Measurements from ENCODE around the gene PDIA5.

Gene PDIA5

DNA sequence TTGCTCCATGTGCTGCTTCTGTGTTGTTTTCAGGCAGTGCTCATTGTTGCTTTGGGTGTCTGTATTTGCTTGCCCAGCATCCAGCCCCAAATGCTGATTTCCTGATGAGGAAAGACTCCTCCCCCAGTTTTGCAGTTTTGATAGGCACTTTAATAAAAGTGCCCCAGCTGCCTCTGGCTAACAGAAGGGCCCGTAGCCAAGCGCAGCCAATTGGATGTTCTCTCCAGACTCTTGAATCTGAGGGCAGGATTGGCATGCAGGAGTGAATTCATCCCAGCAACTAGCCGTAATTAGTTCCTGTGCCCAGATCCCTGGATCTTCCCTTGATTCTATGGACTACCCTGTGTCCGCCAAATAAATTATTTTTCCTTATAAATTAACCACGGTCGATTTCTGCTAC is 24.4 kb upstream of the PDIA5 start:
- no peaks in the 10 kb centered on the region for H3K27me3 ChIP-seq (ENCODE audit: insufficient read depth, insufficient read length)
- TF ChIP-seq YY1 (IDR thresholded peaks at IDR 0.05; ENCODE audit: insufficient read depth, insufficient read length) (no peak), SUZ12 (IDR thresholded peaks at IDR 0.05; ENCODE audit: extremely low read depth, insufficient read depth, insufficient read length) (no peak), ZNF274 (IDR thresholded peaks at IDR 0.05; ENCODE audit: low read depth, low read length) (no peak)
- no peaks in the 10 kb centered on the region for H3K9me3 ChIP-seq (ENCODE audit: insufficient read depth, low read length)
- H3K4me1 ChIP-seq (ENCODE audit: insufficient read depth, insufficient read length): peaks cover 2% of the 10 kb centered on the region
- H3K36me3 ChIP-seq (ENCODE audit: insufficient read depth, insufficient read length, low read length): no peaks in the 10 kb centered on the region
- no peak for DNase-seq (ENCODE audit: low read depth, low spot score)
- H3K9ac ChIP-seq (ENCODE audit: insufficient read length, low read depth): no peak overlapping the region
- H3K4me3 ChIP-seq (ENCODE audit: insufficient read length, low read depth): no peak overlapping the region

DNA sequence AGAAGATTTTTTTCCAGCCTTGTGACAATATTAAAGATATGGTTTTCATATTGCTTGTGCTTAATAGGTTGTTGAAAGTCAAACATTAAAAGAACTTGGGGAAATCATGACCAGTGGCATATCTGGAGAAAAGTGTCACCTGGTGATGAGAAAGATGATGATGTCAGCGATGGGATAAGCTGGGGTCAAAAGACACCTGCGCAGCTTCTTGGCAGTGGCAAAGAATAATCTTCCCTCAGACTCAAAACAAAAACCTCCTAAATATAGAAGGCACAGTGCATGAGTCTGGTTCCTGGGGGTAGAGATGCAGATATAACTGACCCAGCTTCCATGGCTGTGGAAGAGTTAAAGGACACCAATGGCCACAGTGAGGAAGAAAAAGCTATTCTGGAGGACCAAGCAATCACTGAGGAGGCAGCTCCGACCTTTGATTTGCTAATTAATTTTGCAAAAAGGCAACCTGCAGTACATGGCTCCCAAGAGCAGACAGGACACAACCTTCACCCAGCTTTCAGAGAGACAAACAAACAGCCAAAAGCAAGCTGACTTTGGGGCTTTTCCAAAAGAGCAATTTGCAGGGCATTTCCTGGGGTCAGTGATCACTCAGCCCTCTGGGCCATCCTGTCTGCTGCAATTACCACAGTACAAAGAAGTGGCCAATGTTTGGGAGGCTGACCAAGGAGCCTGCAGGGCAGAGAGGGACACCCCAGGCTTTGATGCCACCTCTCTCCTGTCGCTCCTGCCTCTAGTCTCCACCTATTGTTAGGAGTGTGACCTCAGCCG is 21.7 kb upstream of the PDIA5 start:
- no peak for DNase-seq (ENCODE audit: low read depth, low spot score)
- TF ChIP-seq SUZ12 (IDR thresholded peaks at IDR 0.05; ENCODE audit: extremely low read depth, insufficient read depth, insufficient read length) (no peak), YY1 (IDR thresholded peaks at IDR 0.05; ENCODE audit: insufficient read depth, insufficient read length) (no peak), ZNF274 (IDR thresholded peaks at IDR 0.05; ENCODE audit: low read depth, low read length) (no peak)
- no peak overlapping the region for H3K4me3 ChIP-seq (ENCODE audit: insufficient read length, low read depth)
- no peaks in the 10 kb centered on the region for H3K27me3 ChIP-seq (ENCODE audit: insufficient read depth, insufficient read length)
- H3K9me3 ChIP-seq (ENCODE audit: insufficient read depth, low read length): no peaks in the 10 kb centered on the region
- H3K36me3 ChIP-seq (ENCODE audit: insufficient read depth, insufficient read length, low read length): no peaks in the 10 kb centered on the region
- H3K9ac ChIP-seq (ENCODE audit: insufficient read length, low read depth): no peak overlapping the region
- no peaks in the 10 kb centered on the region for H3K4me1 ChIP-seq (ENCODE audit: insufficient read depth, insufficient read length)

DNA sequence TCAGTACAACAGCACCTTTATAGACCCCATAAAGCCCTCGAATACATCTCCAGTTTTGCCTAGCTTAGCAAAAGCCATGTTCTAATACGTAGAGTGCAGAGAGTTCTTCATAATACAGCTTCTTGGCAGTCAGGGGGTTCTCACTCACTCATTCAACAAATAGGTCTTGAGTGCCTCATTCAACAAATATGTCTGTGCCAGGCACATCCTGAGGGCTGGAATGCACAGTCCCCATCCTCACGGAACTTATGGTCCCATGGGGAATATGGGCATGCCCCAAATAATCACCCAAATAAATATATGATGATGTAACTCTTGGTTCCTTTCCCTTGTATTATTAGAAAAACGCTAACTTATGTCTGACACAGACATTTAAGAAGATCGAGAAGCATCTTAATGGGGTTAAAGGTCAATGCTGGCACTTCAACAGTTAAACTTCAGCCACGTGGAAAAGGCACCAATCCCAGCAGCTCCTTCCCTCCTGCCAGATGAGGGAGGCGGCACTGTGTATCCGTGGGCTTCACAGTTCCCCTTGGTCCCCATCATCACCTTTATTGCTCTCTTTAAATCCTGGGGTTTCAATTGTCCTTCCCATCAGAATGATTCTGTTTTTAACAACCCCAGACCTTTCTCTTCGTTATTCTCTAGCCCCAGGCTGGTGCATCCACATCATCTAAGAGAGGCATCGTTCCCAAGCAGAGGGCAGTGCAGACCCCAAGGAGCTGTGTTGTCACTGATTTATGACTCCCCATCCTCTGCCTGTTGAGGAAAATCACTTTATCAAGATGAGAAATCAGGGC is 20.4 kb upstream of the PDIA5 start:
- H3K36me3 ChIP-seq (ENCODE audit: insufficient read depth, insufficient read length, low read length): no peaks in the 10 kb centered on the region
- TF ChIP-seq YY1 (IDR thresholded peaks at IDR 0.05; ENCODE audit: insufficient read depth, insufficient read length) (no peak), SUZ12 (IDR thresholded peaks at IDR 0.05; ENCODE audit: extremely low read depth, insufficient read depth, insufficient read length) (no peak), ZNF274 (IDR thresholded peaks at IDR 0.05; ENCODE audit: low read depth, low read length) (no peak)
- H3K27me3 ChIP-seq (ENCODE audit: insufficient read depth, insufficient read length): no peaks in the 10 kb centered on the region
- H3K9ac ChIP-seq (ENCODE audit: insufficient read length, low read depth): no peak overlapping the region
- H3K9me3 ChIP-seq (ENCODE audit: insufficient read depth, low read length): no peaks in the 10 kb centered on the region
- DNase-seq (ENCODE audit: low read depth, low spot score): no peak
- H3K4me3 ChIP-seq (ENCODE audit: insufficient read length, low read depth): no peak overlapping the region
- peaks cover 3% of the 10 kb centered on the region for H3K4me1 ChIP-seq (ENCODE audit: insufficient read depth, insufficient read length)

DNA sequence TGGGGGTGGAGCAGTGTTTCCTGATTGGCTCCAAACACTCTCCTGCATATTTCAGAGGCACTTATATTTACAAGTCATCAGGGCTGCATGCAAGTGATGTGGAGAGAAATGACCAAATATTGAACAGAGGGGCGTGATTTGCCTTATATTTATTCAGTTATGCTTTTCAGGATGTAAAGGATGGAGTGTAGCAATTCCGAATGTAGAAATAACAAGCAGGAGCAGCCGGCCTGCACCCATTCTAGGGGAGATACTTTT is 19.8 kb upstream of the PDIA5 start:
- Histone ChIP-seq H3K9ac (ENCODE audit: insufficient read length, low read depth) (no peak overlapping the region), H3K36me3 (ENCODE audit: insufficient read depth, insufficient read length, low read length) (no peaks in the 10 kb centered on the region), H3K27me3 (ENCODE audit: insufficient read depth, insufficient read length) (no peaks in the 10 kb centered on the region), H3K9me3 (ENCODE audit: insufficient read depth, low read length) (no peaks in the 10 kb centered on the region), H3K4me1 (ENCODE audit: insufficient read depth, insufficient read length) (peaks cover 3% of the 10 kb centered on the region), H3K4me3 (ENCODE audit: insufficient read length, low read depth) (no peak overlapping the region)
- TF ChIP-seq YY1 (IDR thresholded peaks at IDR 0.05; ENCODE audit: insufficient read depth, insufficient read length): no peak
- TF ChIP-seq ZNF274 (IDR thresholded peaks at IDR 0.05; ENCODE audit: low read depth, low read length): no peak
- TF ChIP-seq SUZ12 (IDR thresholded peaks at IDR 0.05; ENCODE audit: extremely low read depth, insufficient read depth, insufficient read length): no peak
- no peak for DNase-seq (ENCODE audit: low read depth, low spot score)

DNA sequence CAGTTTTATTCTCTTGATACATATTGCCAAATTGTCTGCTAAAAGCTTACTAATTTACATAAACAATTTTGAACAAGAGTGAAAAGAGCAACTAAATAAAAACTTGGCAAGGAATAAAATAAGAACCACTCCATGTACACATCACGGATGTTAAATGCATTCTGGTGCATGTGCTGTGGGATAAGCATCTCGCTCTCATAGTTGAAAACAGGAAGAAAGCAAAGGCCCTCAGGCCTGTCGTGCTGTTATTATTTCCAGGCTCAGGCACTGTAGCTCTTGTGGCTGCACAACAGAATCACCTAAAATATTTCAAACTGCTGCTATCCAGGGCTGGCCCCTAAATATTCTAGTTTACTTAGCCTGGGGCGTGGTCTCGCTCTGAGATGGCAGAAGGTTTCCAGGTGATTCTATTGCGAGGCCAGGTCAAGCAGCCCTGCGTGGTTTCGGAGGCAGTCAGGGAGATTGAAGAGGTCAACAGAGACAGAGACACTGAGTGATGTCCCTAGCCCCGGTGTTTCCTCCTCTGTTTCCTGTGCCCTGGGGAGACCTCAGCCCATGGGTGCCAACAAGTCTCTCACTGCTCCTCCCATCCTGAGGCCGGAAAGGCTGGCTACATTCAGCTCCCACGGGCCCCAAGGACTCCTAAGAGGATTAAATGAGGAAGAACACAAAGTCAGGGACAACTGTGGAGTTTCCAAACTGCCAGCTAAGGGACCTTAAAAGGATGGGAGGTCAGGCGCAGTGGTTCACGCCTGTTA is 18.2 kb upstream of the PDIA5 start:
- DNase-seq (ENCODE audit: low read depth, low spot score): no peak
- TF ChIP-seq SUZ12 (IDR thresholded peaks at IDR 0.05; ENCODE audit: extremely low read depth, insufficient read depth, insufficient read length) (no peak), YY1 (IDR thresholded peaks at IDR 0.05; ENCODE audit: insufficient read depth, insufficient read length) (no peak), ZNF274 (IDR thresholded peaks at IDR 0.05; ENCODE audit: low read depth, low read length) (no peak)
- no peak overlapping the region for H3K9ac ChIP-seq (ENCODE audit: insufficient read length, low read depth)

DNA sequence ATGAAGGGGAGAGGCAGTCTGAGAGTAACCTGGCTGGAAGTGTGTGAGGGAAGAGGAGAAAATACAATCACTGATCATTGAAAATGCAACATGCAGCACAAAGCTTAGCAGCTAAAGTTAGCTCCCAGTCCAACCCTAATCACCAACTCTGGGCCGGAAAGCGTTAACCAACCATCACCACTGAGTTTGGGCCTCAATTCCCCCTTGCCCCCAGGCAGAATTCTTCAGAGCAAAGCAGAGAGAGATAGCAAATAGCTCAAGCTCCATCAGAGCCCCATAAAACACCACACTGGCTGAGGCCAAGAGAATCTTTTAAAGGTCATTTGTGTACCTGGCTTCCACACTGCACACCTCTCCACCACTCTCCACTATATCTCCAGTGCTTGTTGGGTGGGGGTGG is 16.2 kb upstream of the PDIA5 start:
- Histone ChIP-seq H3K4me3 (ENCODE audit: insufficient read length, low read depth) (no peak overlapping the region), H3K9ac (ENCODE audit: insufficient read length, low read depth) (no peak overlapping the region), H3K9me3 (ENCODE audit: insufficient read depth, low read length) (no peaks in the 10 kb centered on the region), H3K27me3 (ENCODE audit: insufficient read depth, insufficient read length) (no peaks in the 10 kb centered on the region), H3K36me3 (ENCODE audit: insufficient read depth, insufficient read length, low read length) (no peaks in the 10 kb centered on the region), H3K4me1 (ENCODE audit: insufficient read depth, insufficient read length) (peaks cover 3% of the 10 kb centered on the region)
- no peak for TF ChIP-seq SUZ12 (IDR thresholded peaks at IDR 0.05; ENCODE audit: extremely low read depth, insufficient read depth, insufficient read length)
- TF ChIP-seq ZNF274 (IDR thresholded peaks at IDR 0.05; ENCODE audit: low read depth, low read length): no peak
- DNase-seq (ENCODE audit: low read depth, low spot score): no peak

More for the DNA sequence above, 18.2 kb upstream of the PDIA5 start:
- H3K4me3 ChIP-seq (ENCODE audit: insufficient read length, low read depth): no peak overlapping the region
- no peaks in the 10 kb centered on the region for H3K36me3 ChIP-seq (ENCODE audit: insufficient read depth, insufficient read length, low read length)
- H3K4me1 ChIP-seq (ENCODE audit: insufficient read depth, insufficient read length): peaks cover 3% of the 10 kb centered on the region
- no peaks in the 10 kb centered on the region for H3K27me3 ChIP-seq (ENCODE audit: insufficient read depth, insufficient read length)
- no peaks in the 10 kb centered on the region for H3K9me3 ChIP-seq (ENCODE audit: insufficient read depth, low read length)

DNA sequence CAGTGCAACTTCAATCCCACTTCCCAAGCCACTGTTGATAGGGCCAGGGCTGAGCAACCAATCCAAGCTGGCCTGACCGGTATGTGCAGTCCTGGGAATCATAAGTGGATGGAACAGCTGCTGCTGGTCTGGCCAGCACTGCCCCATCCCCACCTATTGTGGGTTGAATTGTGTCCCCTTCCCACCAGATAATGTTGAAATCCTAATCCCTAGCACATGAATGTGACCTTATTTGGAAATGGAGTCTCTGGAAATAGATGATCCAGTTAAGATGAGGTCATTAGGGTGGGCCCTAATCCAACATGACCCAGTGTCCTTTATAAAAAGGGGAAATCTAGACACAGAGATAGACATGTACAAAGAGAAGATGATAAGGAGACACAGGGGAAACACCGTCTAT is 13.7 kb upstream of the PDIA5 start:
- H3K4me1 ChIP-seq (ENCODE audit: insufficient read depth, insufficient read length): peaks cover 3% of the 10 kb centered on the region
- no peaks in the 10 kb centered on the region for H3K36me3 ChIP-seq (ENCODE audit: insufficient read depth, insufficient read length, low read length)
- TF ChIP-seq YY1 (IDR thresholded peaks at IDR 0.05; ENCODE audit: insufficient read depth, insufficient read length) (no peak), ZNF274 (IDR thresholded peaks at IDR 0.05; ENCODE audit: low read depth, low read length) (no peak), SUZ12 (IDR thresholded peaks at IDR 0.05; ENCODE audit: extremely low read depth, insufficient read depth, insufficient read length) (no peak)
- H3K27me3 ChIP-seq (ENCODE audit: insufficient read depth, insufficient read length): no peaks in the 10 kb centered on the region
- no peaks in the 10 kb centered on the region for H3K9me3 ChIP-seq (ENCODE audit: insufficient read depth, low read length)
- H3K4me3 ChIP-seq (ENCODE audit: insufficient read length, low read depth): no peak overlapping the region
- no peak overlapping the region for H3K9ac ChIP-seq (ENCODE audit: insufficient read length, low read depth)
- no peak for DNase-seq (ENCODE audit: low read depth, low spot score)
